ENCODE results near the gene MEGF8. TPM values are rescaled to one million over a fixed set of nuclear protein-coding genes. Genes with fewer than 3 reads are reported as not detected.
A peak's percentile ranks its signal among the peaks of the same experiment; 100 is the strongest.

MEGF8 gene
- total RNA-seq, 1 donor from 2014 or later = 43.1 TPM

DNA sequence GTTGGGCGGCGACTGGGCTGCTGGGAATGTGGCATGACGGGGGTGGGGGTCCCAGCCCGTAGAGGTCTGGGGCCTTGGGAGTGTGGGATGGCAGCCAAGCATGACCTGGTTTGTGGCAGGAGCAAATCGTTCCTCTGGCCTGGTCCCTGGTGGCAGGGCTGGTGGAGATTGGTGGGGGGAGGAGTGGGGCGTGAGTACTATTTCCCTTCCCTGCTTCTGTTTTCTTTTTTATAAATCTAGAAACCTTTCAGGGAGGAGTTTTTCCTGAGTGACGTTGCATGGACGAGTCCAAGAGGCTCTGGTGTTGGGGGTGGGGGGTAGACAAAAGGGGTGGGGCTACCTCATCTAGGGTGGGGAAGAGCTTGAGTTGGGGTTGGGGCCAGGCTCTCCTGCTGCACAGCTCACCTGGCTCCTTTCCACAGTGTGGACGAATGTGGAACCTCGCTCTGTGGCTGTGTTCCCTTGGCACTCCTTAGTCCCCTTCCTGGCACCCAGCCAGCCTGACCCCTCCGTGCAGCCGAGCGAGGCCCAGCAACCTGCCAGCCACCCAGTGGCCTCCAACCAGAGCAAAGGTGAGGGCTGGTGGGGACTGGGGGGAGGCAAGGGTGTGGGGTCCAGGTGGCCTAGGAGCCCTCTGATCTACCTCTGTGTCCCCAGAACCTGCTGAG, 39.0 kb upstream of the MEGF8 start:
- DNase-seq = peak; percentile 72

DNA sequence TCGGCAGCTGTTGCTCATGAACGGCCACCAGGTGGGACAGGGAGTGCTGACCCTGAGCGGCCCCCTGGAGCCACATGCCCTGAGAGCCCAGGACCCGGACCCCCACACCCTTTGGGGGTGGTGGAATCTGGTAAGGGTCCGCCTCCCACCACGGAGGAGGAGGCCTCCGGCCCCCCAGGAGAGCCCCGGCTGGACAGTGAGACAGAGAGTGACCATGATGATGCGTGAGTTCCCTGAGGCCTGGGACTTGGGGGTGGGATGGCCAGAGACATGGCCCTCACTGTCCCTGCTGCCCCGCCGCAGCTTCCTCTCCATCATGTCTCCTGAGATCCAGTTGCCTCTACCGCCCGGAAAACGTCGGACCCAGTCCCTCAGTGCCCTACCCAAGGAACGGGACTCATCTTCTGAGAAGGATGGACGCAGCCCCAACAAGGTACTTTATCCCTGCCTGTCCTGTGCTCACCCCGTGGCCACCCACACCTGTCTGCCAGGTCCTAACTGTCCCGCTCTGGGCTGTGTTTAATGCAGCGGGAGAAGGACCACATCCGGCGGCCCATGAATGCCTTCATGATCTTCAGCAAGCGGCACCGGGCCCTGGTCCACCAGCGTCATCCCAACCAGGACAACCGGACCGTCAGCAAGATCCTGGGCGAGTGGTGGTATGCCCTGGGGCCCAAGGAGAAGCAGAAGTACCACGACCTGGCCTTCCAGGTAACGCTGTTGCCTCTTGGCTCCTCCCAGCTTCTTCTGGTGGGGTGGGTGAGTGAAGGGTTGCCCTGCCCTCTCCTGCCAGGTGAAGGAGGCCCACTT, 38.2 kb upstream of the MEGF8 start:
- no peak for DNase-seq

DNA sequence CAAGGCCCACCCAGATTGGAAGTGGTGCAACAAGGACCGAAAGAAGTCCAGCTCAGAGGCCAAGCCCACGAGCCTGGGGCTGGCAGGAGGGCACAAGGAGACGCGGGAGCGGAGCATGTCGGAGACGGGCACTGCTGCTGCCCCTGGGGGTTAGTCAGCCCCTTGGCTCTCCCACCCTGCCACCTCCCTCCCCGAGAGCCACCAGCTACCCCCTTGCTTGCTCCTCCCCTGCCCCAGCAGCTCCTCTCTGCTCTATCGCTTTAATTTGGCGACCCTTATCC, 37.7 kb upstream of the MEGF8 start:
- DNase-seq = no peak

DNA sequence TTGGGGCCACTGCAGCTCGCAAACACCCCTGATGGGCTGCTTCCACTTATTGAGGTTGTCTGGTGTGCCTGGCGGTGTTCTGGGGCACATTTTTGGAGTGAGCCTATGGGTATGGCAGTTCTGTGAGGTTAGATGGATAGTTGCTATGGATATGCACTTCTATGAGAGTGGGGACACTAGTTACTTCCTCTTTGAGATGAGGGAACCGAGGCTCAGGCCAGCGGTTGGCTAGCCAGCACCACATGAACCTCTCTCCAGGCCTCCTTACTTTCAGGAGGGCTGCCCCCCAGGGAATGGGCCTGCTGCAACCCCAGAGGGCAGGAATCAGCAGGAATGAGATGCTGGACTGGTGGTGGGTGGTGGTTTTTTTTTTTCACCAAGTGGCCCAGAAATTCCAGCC, 37.0 kb upstream of the MEGF8 start:
- no peak for DNase-seq

DNA sequence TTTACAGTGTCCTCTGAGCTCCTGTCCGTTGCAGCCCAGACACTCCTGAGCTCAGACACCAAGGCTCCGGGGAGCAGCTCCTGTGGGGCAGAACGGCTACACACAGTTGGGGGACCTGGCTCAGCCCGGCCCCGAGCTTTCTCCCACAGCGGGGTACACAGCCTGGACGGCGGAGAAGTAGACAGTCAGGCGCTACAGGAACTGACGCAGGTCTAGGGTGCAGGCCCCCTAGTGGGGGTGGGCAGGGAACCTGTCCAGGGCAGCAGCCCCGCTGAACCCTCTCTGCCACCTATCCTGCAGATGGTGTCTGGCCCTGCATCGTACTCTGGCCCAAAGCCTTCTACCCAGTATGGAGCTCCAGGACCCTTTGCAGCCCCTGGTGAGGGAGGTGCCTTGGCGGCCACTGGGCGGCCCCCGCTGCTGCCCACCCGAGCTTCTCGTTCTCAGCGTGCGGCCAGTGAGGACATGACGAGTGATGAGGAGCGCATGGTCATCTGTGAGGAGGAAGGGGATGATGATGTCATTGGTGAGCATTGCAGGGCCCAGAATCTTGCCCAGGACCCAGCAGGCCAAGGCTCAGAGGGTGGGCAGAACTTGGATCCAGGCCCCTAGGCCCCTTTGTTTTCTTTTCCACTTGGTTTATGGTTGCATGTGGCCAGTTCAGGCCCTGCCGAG, 36.4 kb upstream of the MEGF8 start:
- no peak for DNase-seq

DNA sequence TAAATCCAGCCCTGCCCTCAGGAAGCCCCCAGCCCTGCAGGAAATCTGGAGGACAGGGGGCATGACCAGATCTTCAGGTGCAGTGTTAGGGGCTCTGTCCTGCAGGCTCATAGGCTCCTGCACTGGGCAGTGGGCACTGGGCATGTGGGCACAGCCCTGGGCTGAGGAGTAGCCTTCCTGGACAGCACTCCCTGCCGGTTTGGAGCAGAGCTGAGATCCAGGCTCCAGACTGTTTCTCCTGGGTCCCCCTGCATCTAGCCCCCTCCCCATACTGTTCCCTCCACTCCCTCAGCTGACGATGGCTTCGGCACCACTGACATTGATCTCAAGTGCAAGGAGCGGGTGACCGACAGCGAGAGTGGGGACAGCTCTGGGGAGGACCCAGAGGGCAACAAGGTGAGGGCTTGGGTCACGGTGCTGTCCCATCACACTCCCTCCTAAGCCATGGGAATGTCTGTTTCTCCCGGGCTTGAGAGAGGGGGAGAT, 35.8 kb upstream of the MEGF8 start:
- DNase-seq = no peak

DNA sequence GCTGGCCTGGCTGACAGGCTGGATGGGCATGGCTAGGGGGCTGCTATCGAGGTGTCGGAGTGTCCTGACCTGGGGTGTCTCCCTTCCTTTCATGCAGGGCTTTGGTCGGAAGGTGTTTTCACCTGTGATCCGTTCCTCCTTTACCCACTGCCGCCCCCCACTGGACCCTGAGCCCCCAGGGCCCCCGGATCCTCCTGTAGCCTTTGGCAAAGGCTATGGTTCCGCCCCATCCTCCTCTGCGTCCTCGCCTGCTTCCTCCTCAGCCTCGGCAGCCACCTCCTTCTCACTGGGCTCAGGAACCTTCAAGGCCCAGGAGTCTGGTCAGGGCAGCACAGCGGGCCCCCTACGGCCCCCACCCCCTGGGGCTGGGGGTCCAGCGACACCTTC, 35.3 kb upstream of the MEGF8 start:
- no peak for DNase-seq

DNA sequence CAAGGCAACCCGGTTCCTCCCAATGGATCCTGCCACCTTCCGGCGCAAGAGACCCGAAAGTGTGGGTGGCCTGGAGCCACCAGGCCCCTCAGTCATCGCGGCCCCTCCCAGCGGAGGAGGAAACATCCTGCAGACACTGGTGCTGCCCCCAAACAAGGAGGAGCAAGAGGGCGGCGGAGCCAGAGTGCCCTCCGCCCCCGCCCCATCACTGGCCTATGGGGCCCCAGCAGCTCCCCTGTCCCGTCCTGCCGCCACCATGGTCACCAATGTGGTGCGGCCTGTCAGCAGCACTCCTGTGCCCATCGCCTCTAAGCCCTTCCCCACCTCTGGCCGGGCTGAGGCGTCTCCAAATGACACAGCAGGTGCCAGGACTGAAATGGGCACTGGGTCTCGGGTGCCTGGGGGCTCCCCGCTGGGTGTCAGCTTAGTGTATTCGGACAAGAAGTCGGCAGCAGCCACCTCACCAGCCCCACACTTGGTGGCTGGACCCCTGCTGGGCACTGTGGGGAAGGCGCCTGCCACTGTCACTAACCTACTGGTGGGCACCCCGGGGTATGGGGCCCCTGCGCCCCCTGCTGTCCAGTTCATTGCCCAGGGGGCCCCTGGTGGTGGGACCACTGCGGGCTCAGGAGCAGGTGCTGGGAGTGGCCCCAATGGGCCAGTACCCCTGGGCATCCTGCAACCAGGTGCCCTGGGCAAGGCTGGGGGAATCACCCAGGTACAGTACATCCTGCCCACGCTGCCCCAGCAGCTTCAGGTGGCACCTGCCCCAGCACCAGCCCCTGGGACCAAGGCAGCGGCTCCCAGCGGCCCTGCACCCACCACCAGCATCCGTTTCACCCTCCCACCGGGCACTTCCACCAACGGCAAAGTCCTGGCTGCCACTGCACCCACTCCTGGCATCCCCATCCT, 34.7 kb upstream of the MEGF8 start:
- peak; percentile 64 for DNase-seq

DNA sequence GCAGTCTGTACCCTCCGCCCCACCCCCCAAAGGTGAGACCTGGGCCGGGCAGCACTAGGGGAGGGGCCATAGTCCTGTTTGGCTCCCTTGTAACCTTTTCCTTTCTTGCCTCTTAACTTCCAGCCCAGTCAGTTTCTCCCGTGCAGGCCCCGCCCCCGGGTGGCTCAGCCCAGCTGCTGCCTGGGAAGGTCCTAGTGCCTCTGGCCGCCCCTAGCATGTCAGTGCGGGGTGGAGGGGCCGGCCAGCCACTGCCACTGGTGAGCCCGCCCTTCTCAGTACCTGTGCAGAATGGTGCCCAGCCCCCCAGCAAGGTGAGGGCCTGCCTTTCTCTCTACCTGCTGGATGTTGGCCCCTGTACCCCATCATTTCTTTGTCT, 34.0 kb upstream of the MEGF8 start:
- DNase-seq = no peak

DNA sequence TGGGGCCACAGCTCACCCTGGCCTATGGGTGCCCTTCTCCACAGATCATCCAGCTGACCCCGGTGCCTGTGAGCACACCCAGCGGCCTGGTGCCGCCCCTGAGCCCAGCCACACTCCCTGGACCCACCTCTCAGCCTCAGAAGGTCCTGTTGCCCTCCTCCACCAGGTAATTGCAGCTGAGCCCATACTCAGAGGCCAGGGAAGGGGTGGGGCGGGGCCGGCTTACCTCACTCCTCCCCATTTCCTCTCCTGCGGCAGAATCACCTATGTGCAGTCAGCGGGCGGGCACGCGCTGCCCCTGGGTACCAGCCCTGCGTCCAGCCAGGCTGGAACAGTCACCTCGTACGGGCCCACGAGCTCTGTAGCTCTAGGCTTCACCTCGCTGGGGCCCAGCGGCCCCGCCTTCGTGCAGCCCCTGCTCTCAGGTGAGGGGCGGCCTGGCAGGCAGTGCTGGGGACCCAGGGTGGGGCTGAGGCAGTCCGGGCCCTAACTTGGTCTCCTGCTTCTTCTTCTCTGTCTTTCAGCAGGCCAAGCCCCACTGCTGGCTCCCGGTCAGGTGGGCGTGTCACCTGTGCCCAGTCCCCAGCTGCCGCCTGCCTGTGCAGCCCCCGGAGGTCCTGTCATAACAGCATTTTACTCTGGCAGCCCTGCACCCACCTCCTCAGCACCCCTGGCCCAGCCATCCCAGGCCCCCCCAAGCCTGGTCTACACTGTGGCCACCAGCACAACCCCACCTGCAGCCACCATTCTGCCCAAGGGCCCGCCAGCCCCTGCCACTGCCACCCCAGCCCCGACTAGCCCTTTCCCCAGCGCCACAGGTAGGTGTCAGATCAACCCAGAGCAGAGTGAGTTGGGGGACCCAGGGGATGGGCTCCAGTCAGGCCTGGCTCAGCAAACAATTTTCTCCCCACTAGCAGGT, 33.1 kb upstream of the MEGF8 start:
- DNase-seq = no peak

DNA sequence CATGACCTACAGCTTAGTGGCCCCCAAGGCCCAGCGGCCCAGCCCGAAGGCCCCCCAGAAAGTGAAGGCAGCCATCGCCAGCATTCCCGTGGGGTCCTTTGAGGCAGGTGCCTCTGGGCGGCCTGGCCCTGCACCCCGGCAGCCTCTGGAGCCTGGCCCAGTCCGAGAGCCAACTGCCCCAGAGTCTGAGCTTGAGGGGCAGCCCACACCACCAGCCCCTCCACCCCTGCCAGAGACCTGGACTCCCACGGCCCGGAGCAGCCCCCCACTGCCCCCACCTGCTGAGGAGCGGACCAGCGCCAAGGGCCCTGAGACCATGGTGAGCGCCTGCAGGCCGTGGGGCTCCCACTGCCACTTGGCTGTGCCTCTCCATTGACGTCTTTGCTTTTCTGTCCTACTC, 32.5 kb upstream of the MEGF8 start:
- no peak for DNase-seq

DNA sequence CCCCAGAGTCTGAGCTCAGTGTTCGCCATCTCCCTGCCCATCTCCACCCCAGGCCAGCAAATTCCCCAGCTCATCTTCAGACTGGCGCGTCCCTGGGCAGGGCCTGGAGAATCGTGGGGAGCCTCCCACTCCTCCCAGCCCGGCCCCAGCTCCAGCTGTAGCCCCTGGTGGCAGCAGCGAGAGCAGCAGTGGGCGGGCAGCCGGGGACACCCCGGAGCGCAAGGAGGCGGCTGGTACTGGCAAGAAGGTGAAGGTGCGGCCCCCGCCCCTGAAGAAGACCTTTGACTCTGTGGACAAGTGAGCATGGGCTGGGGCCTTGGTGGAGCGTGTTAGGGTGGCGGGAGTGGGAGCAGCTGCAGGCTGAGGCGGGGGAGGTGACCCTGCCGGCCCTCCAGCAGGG, 31.9 kb upstream of the MEGF8 start:
- peak; percentile 14 for DNase-seq

DNA sequence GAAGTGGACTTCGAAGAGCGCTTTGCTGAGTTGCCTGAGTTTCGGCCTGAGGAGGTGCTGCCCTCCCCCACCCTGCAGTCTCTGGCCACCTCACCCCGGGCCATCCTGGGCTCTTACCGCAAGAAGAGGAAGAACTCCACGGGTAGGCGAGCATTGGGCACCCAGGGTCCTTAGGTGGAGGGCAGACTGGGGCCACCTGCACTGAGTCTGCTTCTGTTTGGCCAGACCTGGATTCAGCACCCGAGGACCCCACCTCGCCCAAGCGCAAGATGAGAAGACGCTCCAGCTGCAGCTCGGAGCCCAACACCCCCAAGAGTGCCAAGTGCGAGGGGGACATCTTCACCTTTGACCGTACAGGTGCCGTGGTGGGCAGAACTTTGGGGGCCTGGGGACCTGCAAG, 31.5 kb upstream of the MEGF8 start:
- no peak for DNase-seq

DNA sequence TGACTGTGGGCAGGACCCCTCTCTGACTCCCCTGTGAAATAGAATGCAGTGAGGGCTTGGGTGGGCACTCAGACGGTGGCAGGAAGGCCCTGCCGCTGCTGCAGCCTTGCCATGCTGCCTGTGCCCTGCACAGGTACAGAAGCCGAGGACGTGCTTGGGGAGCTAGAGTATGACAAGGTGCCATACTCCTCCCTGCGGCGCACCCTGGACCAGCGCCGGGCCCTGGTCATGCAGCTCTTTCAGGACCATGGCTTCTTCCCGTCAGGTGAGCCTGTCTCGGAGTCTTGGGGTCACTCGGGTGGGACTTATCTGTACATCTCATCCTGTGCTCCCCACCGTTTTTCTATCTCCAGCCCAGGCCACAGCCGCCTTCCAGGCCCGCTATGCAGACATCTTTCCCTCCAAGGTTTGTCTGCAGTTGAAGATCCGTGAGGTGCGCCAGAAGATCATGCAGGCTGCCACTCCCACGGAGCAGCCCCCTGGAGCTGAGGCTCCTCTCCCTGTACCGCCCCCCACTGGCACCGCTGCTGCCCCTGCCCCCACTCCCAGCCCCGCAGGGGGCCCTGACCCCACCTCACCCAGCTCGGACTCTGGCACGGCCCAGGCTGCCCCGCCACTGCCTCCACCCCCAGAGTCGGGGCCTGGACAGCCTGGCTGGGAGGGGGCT, 30.8 kb upstream of the MEGF8 start:
- DNase-seq = no peak

DNA sequence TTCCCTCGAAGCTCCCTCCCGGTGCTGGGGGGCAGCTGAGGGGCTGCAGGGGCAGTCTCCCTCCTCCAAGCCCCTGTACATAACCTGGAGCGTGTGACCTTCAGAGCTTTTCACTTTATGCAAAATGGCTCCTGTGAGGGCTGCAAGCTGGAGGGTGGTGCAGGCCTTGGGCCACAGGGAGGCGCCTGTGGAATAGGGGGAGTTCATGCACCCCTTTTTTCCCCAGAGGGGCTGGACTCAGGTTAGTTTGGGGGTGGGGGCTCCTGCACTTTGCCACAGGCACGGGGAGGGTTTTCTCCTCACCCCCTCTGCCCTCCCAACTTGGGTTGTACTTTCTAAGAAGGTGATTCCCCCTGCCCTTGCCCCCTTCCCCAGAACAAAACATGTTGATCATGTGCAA, 30.1 kb upstream of the MEGF8 start:
- DNase-seq = no peak

DNA sequence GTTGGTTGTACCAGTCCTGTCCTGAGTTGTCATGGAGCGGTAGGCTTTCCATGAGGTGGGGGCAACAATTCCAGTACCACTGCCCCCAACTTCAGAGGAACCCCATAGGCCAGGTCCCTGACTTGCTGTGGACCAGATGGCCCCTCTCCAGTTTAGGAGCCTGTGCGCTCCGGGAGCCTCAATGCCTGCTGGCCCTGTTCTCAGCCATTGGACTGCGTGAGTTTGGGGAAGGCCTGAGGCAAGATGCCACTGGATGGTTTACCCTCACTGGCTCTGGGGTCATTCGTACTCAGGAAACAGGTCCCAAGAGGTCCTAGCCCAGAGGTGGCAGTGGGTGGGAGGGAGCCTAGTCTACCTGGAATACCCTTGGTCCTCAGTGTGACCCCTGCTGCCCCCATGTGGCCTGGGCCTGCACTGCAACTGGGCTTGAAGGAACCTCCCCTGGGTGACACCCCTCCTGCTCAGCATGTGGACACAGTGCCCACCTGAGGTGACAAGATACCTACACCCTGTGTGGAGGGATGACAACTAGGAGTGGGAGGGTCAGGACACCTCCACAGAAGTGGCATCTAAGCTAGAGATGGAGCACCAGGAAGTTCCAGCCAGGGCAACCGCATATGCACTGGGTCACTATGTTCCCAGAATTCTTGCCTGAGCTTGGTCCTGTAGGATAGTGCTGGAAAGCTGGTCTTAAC, 29.5 kb upstream of the MEGF8 start:
- DNase-seq = peak; percentile 84

DNA sequence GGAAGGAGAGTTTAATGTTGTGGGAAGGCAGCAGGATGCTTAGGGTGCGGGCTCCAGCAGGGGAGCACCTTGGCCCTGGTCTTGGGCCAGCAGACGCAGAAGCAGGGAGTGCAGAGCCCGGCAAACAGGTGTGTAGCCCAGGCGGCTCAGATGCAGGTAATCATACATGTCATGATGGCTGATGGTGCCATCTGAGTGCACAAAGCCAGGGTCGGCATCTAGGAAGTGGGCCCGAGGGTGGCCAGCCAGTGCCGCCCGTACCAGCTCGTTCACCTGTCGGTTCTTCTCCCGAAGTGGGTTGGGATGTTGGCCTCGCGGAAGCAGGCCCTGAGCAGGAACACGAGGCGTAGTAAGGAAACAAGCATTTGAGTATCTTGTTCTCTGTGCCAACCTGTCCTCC, 28.4 kb upstream of the MEGF8 start:
- DNase-seq = no peak

DNA sequence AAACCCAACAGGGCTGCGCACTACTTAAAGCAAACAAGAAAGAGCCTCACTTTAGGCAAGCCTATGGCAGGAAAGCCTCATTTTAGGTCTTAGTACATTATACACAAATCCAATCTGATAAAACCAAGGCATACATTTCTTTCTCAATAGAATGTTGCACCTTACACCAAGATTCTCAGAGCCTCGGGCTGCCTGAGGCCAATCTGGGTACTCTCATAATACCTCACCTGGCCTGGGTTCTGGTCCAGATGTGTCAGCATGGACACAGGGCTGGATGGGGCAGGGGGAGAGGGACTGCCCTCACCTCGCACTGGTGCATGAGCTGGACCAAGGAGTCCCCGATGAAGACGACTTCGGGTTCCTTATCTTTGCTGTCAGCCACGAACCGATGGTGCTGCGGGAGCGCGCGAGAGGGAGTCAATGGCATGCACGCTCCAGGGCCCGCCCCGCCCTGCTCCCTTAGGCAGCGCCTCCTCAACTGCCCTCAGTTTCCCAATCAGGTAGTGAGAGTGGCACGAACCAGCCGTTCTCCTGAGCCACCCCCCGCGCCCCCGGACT, 23.7 kb upstream of the MEGF8 start, which contains the start of gene PRR19:
PRR19 (plus strand) TSS at position 487 of the 558 bp plus-strand sequence. CDS start 7,453 bp downstream, outside the sequence.
- DNase-seq = peak; percentile 19

DNA sequence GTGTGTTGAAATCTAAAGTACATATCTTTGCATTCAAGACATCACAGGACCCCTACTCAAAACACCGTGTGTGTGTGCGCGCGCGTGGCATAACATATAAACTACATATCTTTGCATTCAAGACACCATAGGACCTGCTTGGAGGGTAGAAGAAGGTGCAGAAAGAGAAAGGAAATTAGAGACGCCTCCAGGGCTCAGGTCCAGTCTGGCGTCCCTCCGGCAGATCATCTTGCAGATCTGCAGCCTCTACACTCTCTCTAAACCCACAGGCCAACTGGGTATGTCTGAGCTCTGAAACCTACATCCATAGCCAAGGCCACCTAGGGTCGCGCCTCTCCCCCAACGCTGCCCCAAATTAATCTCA, 22.4 kb upstream of the MEGF8 start:
- no peak for DNase-seq

DNA sequence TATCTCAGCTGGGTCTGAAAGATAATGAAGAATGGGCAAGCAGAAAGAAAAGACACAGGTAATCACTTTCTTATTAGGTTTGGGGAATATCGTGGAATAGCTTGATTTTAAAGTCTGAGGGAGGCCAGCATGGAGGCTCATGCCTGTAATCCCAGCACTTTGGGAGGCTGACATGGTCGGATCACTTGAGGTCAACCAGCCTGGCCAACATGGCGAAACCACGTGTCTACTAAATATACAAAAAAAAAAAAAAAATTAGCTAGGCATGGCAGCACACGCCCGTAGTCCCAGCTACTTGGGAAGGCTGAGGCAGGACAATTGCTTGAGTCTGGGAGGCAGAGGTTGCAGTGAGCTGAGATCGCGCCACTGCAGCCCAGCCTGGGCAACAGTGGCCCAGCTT, 21.6 kb upstream of the MEGF8 start:
- no peak for DNase-seq
